IMR-90 (cell line): ENCODE measurements around the gene PRCD. TPM values are rescaled to one million over a fixed set of nuclear protein-coding genes. Genes with fewer than 3 reads are reported as not detected.

Experiments
- ATAC-seq: fragments of 200-7000 bp; cut with Tn5 transposase; 2 replicates; pipeline ENCODE4 v1.9.1; 2020; ENCODE audit warnings: low read depth, mild to moderate bottlenecking, moderate library complexity
- BruUV-seq: library from RNA; stranded (reverse); fragments of 400-500 nt; replicated peaks from 2 replicates; lab custom pipeline; 2021; lab: Mats Ljungman, UMichigan
- CTCF ChIA-PET: fragments of 300-600 bp; formaldehyde crosslinking; extraction: SDS; loops from one replicate; lab custom pipeline; 2021; ENCODE audit warnings: antibody characterized with exemption; lab: Yijun Ruan, JAX
- POLR2A ChIA-PET: fragments of 300-600 bp; sonication (Branson Sonifier 250); formaldehyde crosslinking; loops from one replicate; lab custom pipeline; 2022; ENCODE audit warnings: antibody characterized with exemption; ENCODE audit not compliant: unreplicated experiment; lab: Charles Lee
- DNase-seq: peaks from one replicate; pipeline ENCODE4 v3.0.0; 2013
- H2AFZ ChIP-seq: replicated peaks from 2 replicates; pipeline ENCODE3; 2013; ENCODE audit warnings: low read length, mild to moderate bottlenecking; ENCODE audit not compliant: poor library complexity
- H2AK5ac ChIP-seq: 2 replicates; pipeline ENCODE4 v1.6.1; 2013; ENCODE audit warnings: low read depth, low read length, inconsistent platforms
- H2AK9ac ChIP-seq: replicated peaks from 2 replicates; pipeline ENCODE3; 2013; ENCODE audit warnings: mild to moderate bottlenecking, low read depth, low read length, moderate library complexity; ENCODE audit not compliant: poor library complexity
- H2BK120ac ChIP-seq: 2 replicates; pipeline ENCODE4 v1.6.1; 2013; ENCODE audit warnings: low read depth, low read length, inconsistent platforms
- H2BK15ac ChIP-seq: 3 replicates; pipeline ENCODE4 v1.6.1; 2013; ENCODE audit warnings: low read depth, low read length, inconsistent platforms
- H2BK20ac ChIP-seq: 2 replicates; pipeline ENCODE4 v1.6.1; 2013; ENCODE audit warnings: low read depth, mild to moderate bottlenecking, inconsistent platforms, low read length, moderate library complexity
- H2BK5ac ChIP-seq: 2 replicates; pipeline ENCODE4 v1.6.1; 2013; ENCODE audit warnings: mild to moderate bottlenecking, low read depth, low read length, inconsistent platforms; ENCODE audit not compliant: poor library complexity, severe bottlenecking
- H3K14ac ChIP-seq: replicated peaks from 2 replicates; pipeline ENCODE4 v1.6.1; 2013; ENCODE audit warnings: low read depth, low read length, inconsistent platforms
- H3K18ac ChIP-seq: 2 replicates; pipeline ENCODE4 v1.6.1; 2013; ENCODE audit warnings: low read depth, low read length, control low read depth
- H3K23ac ChIP-seq: 2 replicates; pipeline ENCODE4 v1.6.1; 2013; ENCODE audit warnings: low read depth, low read length, inconsistent platforms
- H3K27ac ChIP-seq: 2 replicates; pipeline ENCODE4 v1.5.1; 2013; ENCODE audit warnings: mild to moderate bottlenecking, control low read depth, low read length; ENCODE audit not compliant: insufficient read depth
- H3K27me3 ChIP-seq: 2 replicates; pipeline ENCODE4 v1.6.1; 2013; ENCODE audit warnings: low read length; ENCODE audit not compliant: control insufficient read depth, insufficient read depth
- H3K36me3 ChIP-seq: 2 replicates; pipeline ENCODE4 v1.6.1; 2013; ENCODE audit warnings: low read length, mixed read lengths; ENCODE audit not compliant: control insufficient read depth, insufficient read depth
- H3K4ac ChIP-seq: 2 replicates; pipeline ENCODE4 v1.6.1; 2013; ENCODE audit warnings: low read depth, low read length, inconsistent platforms
- H3K4me1 ChIP-seq: 2 replicates; pipeline ENCODE4 v1.6.1; 2013; ENCODE audit warnings: low read length, mixed read lengths; ENCODE audit not compliant: control insufficient read depth, insufficient read depth
- H3K4me2 ChIP-seq: 2 replicates; pipeline ENCODE4 v1.6.1; 2013; ENCODE audit warnings: low read depth, mild to moderate bottlenecking, control low read depth, low read length, moderate library complexity
- H3K4me3 ChIP-seq: 2 replicates; pipeline ENCODE4 v1.5.1; 2013; ENCODE audit warnings: low read depth, mild to moderate bottlenecking, control low read depth, low read length, moderate library complexity; ENCODE audit not compliant: insufficient read depth
- H3K56ac ChIP-seq: 2 replicates; pipeline ENCODE4 v1.6.1; 2013; ENCODE audit warnings: low read length, inconsistent platforms; ENCODE audit not compliant: insufficient read depth; ENCODE audit errors: extremely low read depth
- H3K79me1 ChIP-seq, 2 experiments: 2 replicates each; pipeline ENCODE4 v1.6.1; 2013; ENCODE audit warnings: low read length in 2 of 2, inconsistent platforms in 1 of 2, low read depth in 1 of 2
- H3K9ac ChIP-seq: 2 replicates; pipeline ENCODE4 v1.6.1; 2013; ENCODE audit warnings: low read depth, low read length, control low read depth
- H3K9me1 ChIP-seq: 2 replicates; pipeline ENCODE4 v1.6.1; 2013; ENCODE audit warnings: low read length, inconsistent platforms; ENCODE audit not compliant: insufficient read depth
- H3K9me3 ChIP-seq: 2 replicates; pipeline ENCODE4 v1.6.1; 2013; ENCODE audit warnings: low read length; ENCODE audit not compliant: control insufficient read depth, insufficient read depth
- H4K20me1 ChIP-seq: 2 replicates; pipeline ENCODE4 v1.6.1; 2013; ENCODE audit warnings: low read length, inconsistent platforms; ENCODE audit not compliant: insufficient read depth
- H4K5ac ChIP-seq: 2 replicates; pipeline ENCODE4 v1.6.1; 2013; ENCODE audit warnings: mild to moderate bottlenecking, low read depth, low read length, control low read depth
- H4K8ac ChIP-seq, 2 experiments: 2 replicates each; pipeline ENCODE4 v1.6.1; 2013; ENCODE audit warnings: low read depth in 2 of 2, low read length in 2 of 2, control low read depth in 1 of 2, inconsistent platforms in 1 of 2
- H4K91ac ChIP-seq: 2 replicates; pipeline ENCODE4 v1.6.1; 2013; ENCODE audit warnings: low read depth, low read length, inconsistent platforms; ENCODE audit not compliant: insufficient read depth
- BHLHE40 ChIP-seq: fragments of 150-350 bp; IDR thresholded peaks from 2 replicates; pipeline ENCODE4 v1.6.1; 2016; ENCODE audit warnings: mild to moderate bottlenecking, low read depth, low read length
- CEBPB ChIP-seq: IDR thresholded peaks from 2 replicates; pipeline ENCODE4 v1.6.1; 2012; ENCODE audit warnings: low read depth, low read length, improper control_type of control experiment
- FOS ChIP-seq: fragments of 150-350 bp; IDR thresholded peaks from 2 replicates; pipeline ENCODE4 v1.6.1; 2016; ENCODE audit warnings: low read depth, low read length
- RCOR1 ChIP-seq: IDR thresholded peaks from 2 replicates; pipeline ENCODE4 v1.6.1; 2012; ENCODE audit warnings: mild to moderate bottlenecking, low read length, improper control_type of control experiment; ENCODE audit not compliant: insufficient replicate concordance
- RFX5 ChIP-seq: IDR thresholded peaks from 2 replicates; pipeline ENCODE4 v1.8.0; 2012; ENCODE audit warnings: low read depth, mild to moderate bottlenecking, low read length, moderate library complexity
- WGBS, 2 experiments: methylation state at CpG; one replicate each; pipeline versions ENCODE4 v1.1.5 to v1.1.7; 2013; ENCODE audit warnings: missing lambda C conversion rate in 2 of 2; ENCODE audit not compliant: insufficient read length in 1 of 2; ENCODE audit errors: extremely low coverage in 2 of 2; 5-methylcytosine and 5-hydroxymethylcytosine counted together
- dilution Hi-C: fragments of 300-500 bp; cut with HindIII; formaldehyde crosslinking; loops from one replicate; pipeline ENCODE4 v1.14.3; 2018; ENCODE audit warnings: low sequenced_read_pairs; ENCODE audit not compliant: unreplicated experiment
- in situ Hi-C: fragments of 300-500 bp; cut with MboI; formaldehyde crosslinking; loops from 3 replicates; pipeline ENCODE4 v1.14.3; 2019; ENCODE audit warnings: low sequenced_read_pairs, inconsistent platforms, mixed read lengths
- intact Hi-C: fragments of 100-400 bp; cut with micrococcal nuclease; formaldehyde crosslinking; loops from 2 replicates; pipeline ENCODE4 v1.10.0; 2022
- polyA plus RNA-seq, 3 experiments: library from polyadenylated mRNA; depleted of rRNA; stranded (reverse); fragments of >200 nt; gene quantifications; 2 replicates each; pipeline ENCODE4 v1.2.3, GENCODE V29; 2012; ENCODE audit warnings: low replicate concordance in 1 of 3
- total RNA-seq: library from RNA; depleted of rRNA; stranded (reverse); fragments of >200 nt; gene quantifications from 2 replicates; pipeline ENCODE4 v1.2.3, GENCODE V29; 2012

The PRCD gene
- total and polyA plus RNA-seq, 2 of the 4 experiments (the other 2 are of a cell fraction): 0.32 TPM; not detected in 1

DNA sequence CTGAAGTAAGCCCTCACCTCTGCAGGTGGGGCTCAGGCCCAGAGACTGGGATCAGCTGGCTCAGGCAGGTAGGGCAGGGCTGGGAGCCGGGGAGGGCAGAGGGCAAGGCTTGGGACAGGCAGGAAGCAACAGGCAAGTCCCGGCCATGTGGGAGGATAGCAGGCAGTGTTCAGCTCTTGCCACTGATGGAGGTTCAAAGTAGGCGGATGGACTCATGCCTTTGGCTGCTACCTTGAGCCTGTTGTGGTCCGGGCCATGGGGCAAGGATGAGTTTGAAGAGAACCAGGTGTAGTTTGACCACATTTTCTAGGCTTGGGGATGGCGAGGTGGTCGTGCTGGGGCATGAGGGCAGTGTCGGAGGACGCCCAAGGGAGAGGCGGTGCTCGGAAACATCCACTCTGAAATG lies 2.7 kb downstream of the PRCD start:
- ChIA-PET POLR2A (no interaction called here), CTCF (no interaction called here)
- H2AK9ac ChIP-seq: no peak overlapping the region
- H3K9ac ChIP-seq: no peak overlapping the region
- H3K36me3 ChIP-seq: no peaks in the 10 kb centered on the region
- H3K4ac ChIP-seq: peak overlapping the region; percentile 28
- peaks cover 6% of the 10 kb centered on the region; the same call in 1 of the 2 replicates for H4K20me1 ChIP-seq
- TF ChIP-seq BHLHE40 (no peak), RFX5 (no peak), CEBPB (no peak), RCOR1 (no peak), FOS (no peak)
- H3K27me3 ChIP-seq: peaks cover 2% of the 10 kb centered on the region; the same call in 1 of the 2 replicates
- 0 out of 2 replicates have a peak overlapping the region, but pooled peaks have one; percentile 19 for H4K91ac ChIP-seq
- peaks cover 22% of the 10 kb centered on the region for H3K9me1 ChIP-seq
- peak overlapping the region; percentile 60 for H2AK5ac ChIP-seq
- H2BK15ac ChIP-seq: no peak overlapping the region
- H3K18ac ChIP-seq: no peak overlapping the region
- peaks cover 22% of the 10 kb centered on the region for H3K4me1 ChIP-seq
- in situ Hi-C loops (no loop called here), dilution Hi-C loops (no loop called here), intact Hi-C loops (no loop called here)
- H3K14ac ChIP-seq: no peak overlapping the region
- 0 out of 4 replicates have a peak, but pooled peaks cover 0 to 2% of the 10 kb centered on the region in 2 experiments for H3K79me1 ChIP-seq
- peak overlapping the region; percentile 17; the same call in 1 of the 2 replicates for H2BK120ac ChIP-seq
- no peak overlapping the region for H4K5ac ChIP-seq
- ATAC-seq (no peak), DNase-seq (no peak)
- H2BK5ac ChIP-seq: no peak overlapping the region
- 97% methylated on average over 9 of the region's 10 CpGs; no CpG with 5 or more reads in 1 of the 2 experiments for WGBS, 2 experiments
- no peak overlapping the region for H3K4me2 ChIP-seq
- no peak overlapping the region for H3K56ac ChIP-seq
- no TSS peak for BruUV-seq
- no peak overlapping the region for H3K4me3 ChIP-seq
- H3K23ac ChIP-seq: no peak overlapping the region
- no peak overlapping the region for H4K8ac ChIP-seq
- H3K27ac ChIP-seq: no peak overlapping the region
- no peaks in the 10 kb centered on the region for H3K9me3 ChIP-seq
- H2AFZ ChIP-seq: peak overlapping the region; percentile 3
- no peak overlapping the region for H2BK20ac ChIP-seq
